Measurements from ENCODE around the gene HTRA3.

HTRA3 gene

DNA sequence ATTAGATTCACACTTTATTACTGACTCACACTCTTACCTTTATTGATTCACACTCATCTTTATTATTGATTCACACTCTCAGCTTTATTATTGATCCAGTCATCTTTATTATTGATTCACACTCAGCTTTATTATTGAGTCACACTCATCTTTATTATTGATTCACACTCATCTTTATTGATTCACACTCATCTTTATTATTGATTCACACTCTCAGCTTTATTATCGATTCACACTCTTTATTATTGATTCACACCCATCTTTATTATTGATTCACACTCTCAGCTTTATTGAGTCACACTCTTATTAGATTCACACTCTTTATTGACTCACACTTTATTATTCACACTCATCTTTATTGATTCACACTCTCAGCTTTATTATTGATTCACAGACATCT lies 31.3 kb downstream of the HTRA3 start:
- Histone ChIP-seq H3K9ac (ENCODE audit: low read length) (no peak overlapping the region), H3K4me1 (ENCODE audit: low read length) (no peaks in the 10 kb centered on the region), H3K79me2 (ENCODE audit: low read length) (no peaks in the 10 kb centered on the region), H3K4me3 (ENCODE audit: low read length) (no peak overlapping the region), H3K36me3 (replicated peaks; ENCODE audit: low read depth, low read length) (no peaks in the 10 kb centered on the region), H3K27me3 (ENCODE audit: low read depth, low read length) (peaks cover 9% of the 10 kb centered on the region; the same call in 1 of the 2 replicates), H2AFZ (ENCODE audit: low read depth, low read length) (no peak overlapping the region), H3K4me2 (ENCODE audit: low read length) (no peak overlapping the region), H3K27ac (ENCODE audit: low read length) (no peak overlapping the region), H3K9me3 (ENCODE audit: insufficient read depth, low read length) (no peaks in the 10 kb centered on the region), H4K20me1 (ENCODE audit: insufficient read depth, low read length) (no peaks in the 10 kb centered on the region)
- TF ChIP-seq, protein P1, sequence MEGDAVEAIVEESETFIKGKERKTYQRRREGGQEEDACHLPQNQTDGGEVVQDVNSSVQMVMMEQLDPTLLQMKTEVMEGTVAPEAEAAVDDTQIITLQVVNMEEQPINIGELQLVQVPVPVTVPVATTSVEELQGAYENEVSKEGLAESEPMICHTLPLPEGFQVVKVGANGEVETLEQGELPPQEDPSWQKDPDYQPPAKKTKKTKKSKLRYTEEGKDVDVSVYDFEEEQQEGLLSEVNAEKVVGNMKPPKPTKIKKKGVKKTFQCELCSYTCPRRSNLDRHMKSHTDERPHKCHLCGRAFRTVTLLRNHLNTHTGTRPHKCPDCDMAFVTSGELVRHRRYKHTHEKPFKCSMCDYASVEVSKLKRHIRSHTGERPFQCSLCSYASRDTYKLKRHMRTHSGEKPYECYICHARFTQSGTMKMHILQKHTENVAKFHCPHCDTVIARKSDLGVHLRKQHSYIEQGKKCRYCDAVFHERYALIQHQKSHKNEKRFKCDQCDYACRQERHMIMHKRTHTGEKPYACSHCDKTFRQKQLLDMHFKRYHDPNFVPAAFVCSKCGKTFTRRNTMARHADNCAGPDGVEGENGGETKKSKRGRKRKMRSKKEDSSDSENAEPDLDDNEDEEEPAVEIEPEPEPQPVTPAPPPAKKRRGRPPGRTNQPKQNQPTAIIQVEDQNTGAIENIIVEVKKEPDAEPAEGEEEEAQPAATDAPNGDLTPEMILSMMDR (IDR thresholded peaks at IDR 0.05; ENCODE audit: low read depth, low read length): no peak
- TF ChIP-seq EZH2phosphoT487 (IDR thresholded peaks at IDR 0.05; ENCODE audit: low read depth): no peak

DNA sequence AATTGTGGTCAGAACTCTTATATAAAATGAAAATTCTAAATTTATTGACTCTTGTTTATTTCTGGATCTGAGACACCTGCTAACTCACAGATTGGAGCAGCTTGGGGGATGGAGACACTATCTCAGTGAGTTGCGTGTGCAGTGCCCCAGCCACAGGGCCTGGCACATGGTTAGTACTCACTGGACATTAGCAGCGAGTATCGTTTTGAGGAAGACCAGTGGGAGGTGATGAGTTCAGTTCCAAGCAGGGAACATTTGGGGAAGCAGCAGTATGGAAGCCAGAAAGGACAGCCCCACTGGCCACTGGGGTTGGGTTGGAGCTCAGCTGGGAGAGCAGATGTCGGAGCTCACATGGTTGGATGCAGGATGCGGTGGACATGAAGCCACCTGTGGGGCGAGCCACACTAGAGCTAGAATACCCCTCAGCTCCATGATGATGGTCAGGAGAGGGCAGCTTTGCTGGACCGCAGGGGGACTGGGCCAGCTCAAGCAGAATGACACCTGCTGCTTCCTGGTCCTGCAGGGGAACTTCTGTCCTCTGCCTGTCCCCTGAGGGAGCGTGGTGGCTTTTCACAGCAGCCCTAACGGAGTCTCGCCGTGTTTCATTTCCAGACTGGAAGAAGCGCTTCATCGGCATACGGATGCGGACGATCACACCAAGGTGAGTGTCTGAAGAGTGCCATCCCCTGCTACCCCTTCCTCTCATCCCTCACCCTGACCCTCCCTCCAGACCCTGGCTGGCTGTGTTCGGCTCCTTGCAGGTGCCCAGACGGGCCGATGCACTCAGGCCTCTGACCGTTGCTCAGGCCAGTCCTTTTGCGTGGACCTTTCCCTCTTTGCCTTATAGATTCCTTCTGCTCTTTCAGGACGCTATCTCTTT lies 32.5 kb downstream of the HTRA3 start:
- no peak overlapping the region for H3K27ac ChIP-seq (ENCODE audit: low read length)
- H2AFZ ChIP-seq (ENCODE audit: low read depth, low read length): no peak overlapping the region
- H3K4me3 ChIP-seq (ENCODE audit: low read length): no peak overlapping the region
- no peak overlapping the region for H3K9ac ChIP-seq (ENCODE audit: low read length)
- no peak for TF ChIP-seq EZH2phosphoT487 (IDR thresholded peaks at IDR 0.05; ENCODE audit: low read depth)
- TF ChIP-seq, protein P1 (IDR thresholded peaks at IDR 0.05; ENCODE audit: low read depth, low read length): no peak
- H3K9me3 ChIP-seq (ENCODE audit: insufficient read depth, low read length): no peaks in the 10 kb centered on the region
- H3K79me2 ChIP-seq (ENCODE audit: low read length): no peaks in the 10 kb centered on the region
- H3K4me1 ChIP-seq (ENCODE audit: low read length): no peaks in the 10 kb centered on the region
- H3K4me2 ChIP-seq (ENCODE audit: low read length): no peak overlapping the region
- no peaks in the 10 kb centered on the region for H4K20me1 ChIP-seq (ENCODE audit: insufficient read depth, low read length)
- no peaks in the 10 kb centered on the region for H3K36me3 ChIP-seq (replicated peaks; ENCODE audit: low read depth, low read length)
- peaks cover 9% of the 10 kb centered on the region; the same call in 1 of the 2 replicates for H3K27me3 ChIP-seq (ENCODE audit: low read depth, low read length)

DNA sequence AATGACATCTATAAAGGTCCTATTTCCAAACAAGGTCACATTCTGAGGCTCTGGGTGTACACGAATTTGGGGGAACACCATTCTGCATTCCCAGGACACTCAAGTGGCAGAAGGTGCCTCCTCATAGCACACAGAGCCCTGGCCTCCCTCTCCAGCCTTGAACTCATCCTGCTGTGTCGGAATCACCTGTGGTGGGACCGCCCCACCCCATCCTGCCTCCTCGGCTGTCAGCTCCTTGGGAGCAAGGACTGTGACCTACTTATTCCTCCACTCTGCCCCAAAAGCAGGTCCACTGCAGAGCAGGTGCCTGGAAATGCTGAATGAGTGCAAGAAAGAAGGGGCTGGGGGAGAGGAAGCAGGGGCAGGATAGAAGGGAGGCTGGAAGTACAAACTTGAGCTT lies 33.5 kb downstream of the HTRA3 start:
- Histone ChIP-seq H3K4me3 (ENCODE audit: low read length) (no peak overlapping the region), H3K79me2 (ENCODE audit: low read length) (no peaks in the 10 kb centered on the region), H3K9me3 (ENCODE audit: insufficient read depth, low read length) (no peaks in the 10 kb centered on the region), H3K36me3 (replicated peaks; ENCODE audit: low read depth, low read length) (no peaks in the 10 kb centered on the region), H3K27ac (ENCODE audit: low read length) (no peak overlapping the region), H2AFZ (ENCODE audit: low read depth, low read length) (no peak overlapping the region), H4K20me1 (ENCODE audit: insufficient read depth, low read length) (no peaks in the 10 kb centered on the region), H3K27me3 (ENCODE audit: low read depth, low read length) (peaks cover 9% of the 10 kb centered on the region; the same call in 1 of the 2 replicates), H3K4me1 (ENCODE audit: low read length) (no peaks in the 10 kb centered on the region), H3K9ac (ENCODE audit: low read length) (no peak overlapping the region), H3K4me2 (ENCODE audit: low read length) (no peak overlapping the region)
- TF ChIP-seq, protein P1 (IDR thresholded peaks at IDR 0.05; ENCODE audit: low read depth, low read length): no peak
- no peak for TF ChIP-seq EZH2phosphoT487 (IDR thresholded peaks at IDR 0.05; ENCODE audit: low read depth)

DNA sequence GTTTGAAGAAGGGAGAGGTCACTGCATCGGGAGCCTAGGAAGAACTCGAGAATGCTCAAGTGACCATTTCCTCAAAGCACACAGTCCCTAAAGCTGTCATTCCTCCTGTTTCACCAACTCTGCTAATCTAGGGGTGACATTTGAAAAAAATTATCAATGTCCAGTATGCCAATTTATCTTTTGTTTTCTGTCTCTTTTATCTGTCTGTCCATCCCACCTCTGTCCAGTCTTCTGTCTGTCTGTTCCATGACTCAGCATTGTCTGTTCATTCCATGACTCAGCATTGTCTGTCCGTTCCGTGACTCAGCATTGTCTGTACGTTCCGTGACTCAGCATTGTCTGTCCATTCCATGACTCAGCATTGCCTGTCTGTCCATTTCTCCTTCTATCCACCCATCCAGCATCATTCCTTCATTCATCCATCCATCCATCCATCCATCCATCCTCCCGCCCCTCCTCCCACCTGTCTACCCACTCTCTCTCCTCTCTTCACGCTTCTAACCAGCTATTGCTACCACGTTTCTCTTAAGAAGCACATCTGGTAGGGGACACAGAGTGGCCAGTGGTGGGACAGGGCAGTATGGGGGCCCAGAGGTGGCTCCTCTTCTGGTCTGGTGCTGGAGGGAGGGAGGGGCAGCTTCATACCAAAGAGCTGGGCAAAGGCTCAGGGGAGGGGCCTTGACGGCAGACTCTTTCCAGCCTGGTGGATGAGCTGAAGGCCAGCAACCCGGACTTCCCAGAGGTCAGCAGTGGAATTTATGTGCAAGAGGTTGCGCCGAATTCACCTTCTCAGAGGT lies 34.1 kb downstream of the HTRA3 start:
- no peak overlapping the region for H2AFZ ChIP-seq (ENCODE audit: low read depth, low read length)
- H3K79me2 ChIP-seq (ENCODE audit: low read length): no peaks in the 10 kb centered on the region
- no peaks in the 10 kb centered on the region for H3K36me3 ChIP-seq (replicated peaks; ENCODE audit: low read depth, low read length)
- TF ChIP-seq, protein P1 (IDR thresholded peaks at IDR 0.05; ENCODE audit: low read depth, low read length): no peak
- TF ChIP-seq EZH2phosphoT487 (IDR thresholded peaks at IDR 0.05; ENCODE audit: low read depth): no peak
- H3K9me3 ChIP-seq (ENCODE audit: insufficient read depth, low read length): no peaks in the 10 kb centered on the region
- no peaks in the 10 kb centered on the region for H4K20me1 ChIP-seq (ENCODE audit: insufficient read depth, low read length)
- no peaks in the 10 kb centered on the region for H3K4me1 ChIP-seq (ENCODE audit: low read length)
- H3K4me2 ChIP-seq (ENCODE audit: low read length): no peak overlapping the region
- no peak overlapping the region for H3K4me3 ChIP-seq (ENCODE audit: low read length)
- no peak overlapping the region for H3K27ac ChIP-seq (ENCODE audit: low read length)
- H3K27me3 ChIP-seq (ENCODE audit: low read depth, low read length): peaks cover 9% of the 10 kb centered on the region; the same call in 1 of the 2 replicates
- no peak overlapping the region for H3K9ac ChIP-seq (ENCODE audit: low read length)
